Cardiac atrium fibroblast (primary cell): ENCODE measurements around the gene MGLL. TPM values are rescaled to one million over a fixed set of nuclear protein-coding genes. Genes with fewer than 3 reads are reported as not detected.

Source experiments
- total RNA-seq: library from RNA; depleted of rRNA; stranded (reverse); fragments of >200 nt; gene quantifications from 2 replicates; pipeline ENCODE4 v1.2.3, GENCODE V29; 2015

Gene MGLL
- 27.4 and 32.3 TPM in 2 replicates for total RNA-seq

DNA sequence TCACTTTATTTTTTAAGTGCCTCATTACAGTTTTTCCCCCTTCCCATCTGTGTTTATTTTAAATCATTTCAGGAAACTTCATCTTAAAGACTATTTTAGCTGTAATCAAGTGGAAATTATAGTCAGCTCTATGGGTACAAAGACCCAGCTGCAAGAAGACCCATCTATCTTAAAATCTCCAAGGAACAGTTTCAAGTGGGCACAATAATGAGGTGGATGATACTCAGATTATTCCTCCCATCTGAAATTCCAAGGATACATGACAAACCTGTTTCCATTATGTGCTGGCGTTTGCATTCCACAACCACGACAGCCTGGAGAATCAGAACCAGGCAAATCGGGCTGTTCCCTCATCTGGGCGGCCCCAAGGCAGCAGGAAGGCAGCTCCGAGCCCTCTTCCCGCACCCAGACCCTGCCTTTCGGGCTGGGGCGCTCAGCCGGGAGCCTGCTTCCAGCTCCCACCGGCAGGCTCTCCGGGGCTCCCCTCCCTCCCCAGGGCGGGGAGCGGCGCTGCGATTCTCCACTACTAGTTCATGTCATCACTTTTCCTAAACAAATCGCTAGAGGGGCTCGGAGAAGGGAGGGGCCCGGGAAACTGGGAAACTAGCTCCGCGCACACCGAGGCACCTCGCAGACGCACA, at the start of gene MGLL:
MGLL (minus strand) TSS at position 475 of the 641 bp plus-strand sequence; CDS start at position 278, 197 bp downstream.

DNA sequence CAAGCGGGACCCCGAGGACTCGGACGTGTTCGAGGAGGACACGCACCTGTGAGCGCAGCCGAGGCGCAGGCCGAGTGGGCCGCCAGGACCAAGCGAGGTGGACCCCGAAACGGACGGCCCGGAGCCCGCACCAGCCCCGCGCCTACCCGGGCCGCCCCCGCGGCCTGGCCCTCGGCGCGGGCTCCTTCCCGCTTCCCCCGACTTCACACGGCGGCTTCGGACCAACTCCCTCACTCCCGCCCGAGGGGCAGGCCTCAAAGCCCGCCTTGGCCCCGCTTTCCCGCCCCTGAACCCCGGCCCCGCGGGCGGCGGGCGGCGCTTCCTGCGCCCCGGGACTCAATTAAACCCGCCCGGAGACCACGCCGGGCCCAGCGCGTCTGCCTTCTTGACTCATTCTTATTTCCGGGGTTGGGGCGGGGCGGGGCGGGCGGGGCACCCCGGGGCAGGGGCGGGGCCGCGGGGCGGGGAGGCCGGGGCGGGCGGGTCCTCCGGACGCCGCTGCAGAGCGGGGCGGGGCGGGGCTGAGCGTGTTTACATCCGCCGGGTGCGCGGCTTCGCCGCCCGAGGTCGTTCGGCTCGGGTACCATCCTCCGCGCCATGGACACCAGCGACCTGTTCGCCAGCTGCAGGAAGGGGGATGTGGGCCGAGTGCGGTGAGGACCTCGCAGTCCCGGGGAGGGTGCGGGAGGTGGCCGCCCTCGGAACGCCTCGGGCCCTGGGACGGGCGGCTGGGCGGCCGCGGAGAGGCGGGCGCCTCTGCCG, 149.7 kb downstream of the MGLL start, which contains the start of gene ABTB1:
ABTB1 (plus strand) TSS at position 524 of the 762 bp plus-strand sequence; CDS start at position 598, 74 bp downstream.

Other genes with a start within 250 kb of the MGLL start
- 51.2 and 63.5 TPM in 2 replicates for gene TPRA1, start 231.8 kb downstream of the MGLL start, total RNA-seq
- 16.5 and 17.5 TPM in 2 replicates for gene MCM2, start 224.1 kb downstream of the MGLL start, total RNA-seq
- gene PODXL2, start 193.3 kb downstream of the MGLL start, total RNA-seq: 3.1 and 8.3 TPM in 2 replicates
- gene ABTB1, start 149.6 kb downstream of the MGLL start, total RNA-seq: 13.2 and 14.1 TPM in 2 replicates
- not detected in 2 replicates for gene KBTBD12, start 92.7 kb upstream of the MGLL start, total RNA-seq
- gene SEC61A1, start 229.9 kb upstream of the MGLL start, total RNA-seq: 331 and 381 TPM in 2 replicates